GM18517 (cell line): ENCODE measurements around the gene ZBTB7C.

Experiments
- ATAC-seq: cut with Tn5 transposase; IDR thresholded peaks from one replicate; pipeline ENCODE4 v1.9.1; 2021; ENCODE audit warnings: mild to moderate bottlenecking, moderate library complexity; ENCODE audit not compliant: unreplicated experiment

ZBTB7C gene

DNA sequence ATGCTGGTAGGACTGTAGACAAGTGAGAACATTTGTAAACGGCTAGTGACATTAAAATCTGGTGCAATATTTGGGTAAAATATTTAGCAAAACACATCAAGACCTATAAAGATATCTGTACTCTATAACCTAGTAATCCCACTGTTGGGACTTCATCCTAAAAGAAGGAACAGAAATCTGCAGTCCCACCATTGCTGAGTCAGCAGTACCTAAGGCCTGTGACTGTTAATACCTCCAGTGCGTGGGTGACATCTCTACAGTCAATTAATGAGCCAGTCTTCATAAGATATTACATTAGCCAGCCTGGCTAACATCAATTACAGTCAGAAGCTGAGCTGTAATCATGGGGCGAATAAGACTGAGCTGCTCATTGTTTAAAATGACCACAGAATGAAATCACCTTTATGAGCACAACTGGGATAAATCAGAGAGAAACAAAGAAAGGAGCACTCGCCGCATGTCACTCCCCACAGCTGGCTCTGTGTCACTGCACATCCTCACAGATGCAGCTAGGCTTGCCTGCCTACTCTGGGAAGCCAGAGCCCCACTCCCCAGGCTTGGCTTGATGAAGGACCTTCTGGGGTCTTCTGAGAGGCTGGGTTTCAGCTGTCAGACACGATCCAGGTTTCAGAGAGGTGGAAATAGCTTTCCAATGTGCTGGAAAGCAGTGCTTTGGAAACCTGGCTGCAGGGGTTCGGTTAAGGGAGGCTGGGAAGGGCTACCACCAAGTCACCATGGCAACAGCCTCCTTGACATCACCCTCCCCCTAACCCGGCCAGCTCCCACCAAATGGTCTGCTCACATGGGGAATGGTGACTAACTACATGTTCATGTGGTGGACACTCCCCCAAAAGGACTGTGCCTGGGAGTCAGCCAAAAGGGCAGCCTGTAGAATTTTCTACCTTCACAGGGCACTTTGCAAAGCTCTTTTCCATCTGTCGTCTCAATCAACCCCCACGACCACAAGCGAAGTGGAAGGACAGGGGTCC is 145.0 kb downstream of the ZBTB7C start:
- no peak for ATAC-seq

- no peak for ATAC-seq
Observed at GRCh38 chr18:48263192-48263853, 145.9 kb downstream of the ZBTB7C start.

GRCh38 chr18:48260237-48260636 is 148.9 kb downstream of the ZBTB7C start:
- no peak for ATAC-seq

- ATAC-seq = no peak
Observed at GRCh38 chr18:48256848-48257247, 152.3 kb downstream of the ZBTB7C start.

DNA sequence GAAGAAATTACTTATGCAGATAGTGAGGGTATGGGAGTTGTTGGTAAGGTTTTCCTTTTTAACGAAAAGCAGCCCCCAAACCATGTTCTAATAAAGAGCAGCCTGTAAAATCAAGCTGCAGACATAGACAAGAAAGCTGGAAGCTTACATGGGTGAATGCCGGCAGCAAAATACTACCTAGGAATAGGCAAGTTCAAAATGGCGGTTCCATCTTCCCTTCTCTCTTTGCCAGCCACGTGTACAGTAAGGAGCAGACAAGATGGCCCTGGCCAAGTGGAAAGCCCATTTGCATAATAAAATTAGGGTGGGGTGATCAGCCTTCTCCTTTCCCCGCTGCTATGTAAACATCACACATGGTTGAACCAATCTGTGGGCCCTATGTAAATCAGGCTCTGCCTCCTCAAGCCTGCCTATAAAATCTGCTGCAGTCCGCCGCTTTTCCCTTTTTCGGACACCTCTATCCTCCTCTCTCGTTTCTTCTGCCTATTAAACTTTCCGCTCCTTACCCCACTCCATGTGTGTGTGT is 155.0 kb downstream of the ZBTB7C start:
- no peak for ATAC-seq

- no peak for ATAC-seq
Observed at GRCh38 chr18:48252525-48252924, 156.7 kb downstream of the ZBTB7C start.

- no peak for ATAC-seq
Observed at GRCh38 chr18:48250918-48251317, 158.3 kb downstream of the ZBTB7C start.

GRCh38 chr18:48250362-48250907 is 158.7 kb downstream of the ZBTB7C start:
- no peak for ATAC-seq

GRCh38 chr18:48249854-48250253 is 159.3 kb downstream of the ZBTB7C start:
- ATAC-seq = no peak

- no peak for ATAC-seq
Observed at GRCh38 chr18:48244530-48244929, 164.7 kb downstream of the ZBTB7C start.

DNA sequence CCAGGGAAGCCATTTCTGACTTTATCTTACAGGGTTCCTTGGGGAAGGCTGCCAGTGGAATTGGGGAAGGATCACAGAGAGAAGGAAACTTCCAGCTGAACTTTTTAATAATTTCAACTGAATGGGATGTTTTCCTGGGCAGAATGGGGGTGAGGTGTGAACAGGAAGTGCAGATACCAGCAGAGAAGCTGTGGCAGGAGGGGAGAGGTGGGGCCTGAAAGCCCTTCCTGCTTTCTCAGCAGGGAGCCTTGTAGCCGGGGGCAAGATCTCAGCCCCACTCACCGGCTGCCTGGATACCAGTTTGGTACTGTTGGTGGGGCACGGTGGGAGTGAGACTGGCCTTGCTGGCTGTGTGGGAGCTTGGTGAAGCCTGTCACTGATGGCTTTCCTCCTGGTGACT is 170.5 kb downstream of the ZBTB7C start:
- ATAC-seq = no peak

DNA sequence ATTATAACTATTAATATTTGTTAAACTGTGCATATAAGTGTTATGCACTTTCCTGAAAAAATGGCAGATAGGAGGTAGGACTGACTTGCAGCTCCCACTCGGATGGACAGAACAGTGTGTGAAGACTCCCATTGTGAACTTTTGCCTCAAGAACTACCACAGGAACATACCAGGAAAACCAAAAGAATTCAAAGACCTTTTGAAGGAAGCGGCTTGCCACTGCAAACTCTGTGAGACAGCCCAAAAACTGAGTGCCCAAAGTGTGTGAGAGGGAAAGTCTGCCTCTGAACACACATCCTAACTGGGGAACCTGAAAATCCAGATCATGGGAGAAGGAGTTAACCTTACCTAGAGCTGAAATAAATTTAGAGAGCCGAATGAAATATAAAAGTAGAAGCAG is 171.0 kb downstream of the ZBTB7C start:
- ATAC-seq = no peak

DNA sequence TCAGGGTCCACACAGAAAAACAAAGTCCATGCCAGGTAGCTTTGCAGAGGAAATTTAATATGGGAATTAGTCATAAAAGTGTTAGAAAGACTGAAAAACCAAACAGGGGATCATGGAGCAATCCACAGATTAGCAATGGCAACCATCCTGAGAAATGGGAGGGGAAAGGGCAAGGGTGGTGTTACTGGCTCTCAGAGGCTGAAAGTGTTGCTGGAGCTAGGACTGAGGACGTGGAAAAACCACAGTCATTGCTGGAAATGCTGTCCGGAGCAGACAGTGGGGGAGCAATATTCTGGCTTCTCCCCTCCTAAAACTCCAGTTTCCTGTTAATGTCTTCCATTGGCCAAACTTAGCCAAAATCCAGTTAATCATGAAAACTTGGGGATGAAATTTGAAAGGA is 172.4 kb downstream of the ZBTB7C start:
- ATAC-seq = no peak

DNA sequence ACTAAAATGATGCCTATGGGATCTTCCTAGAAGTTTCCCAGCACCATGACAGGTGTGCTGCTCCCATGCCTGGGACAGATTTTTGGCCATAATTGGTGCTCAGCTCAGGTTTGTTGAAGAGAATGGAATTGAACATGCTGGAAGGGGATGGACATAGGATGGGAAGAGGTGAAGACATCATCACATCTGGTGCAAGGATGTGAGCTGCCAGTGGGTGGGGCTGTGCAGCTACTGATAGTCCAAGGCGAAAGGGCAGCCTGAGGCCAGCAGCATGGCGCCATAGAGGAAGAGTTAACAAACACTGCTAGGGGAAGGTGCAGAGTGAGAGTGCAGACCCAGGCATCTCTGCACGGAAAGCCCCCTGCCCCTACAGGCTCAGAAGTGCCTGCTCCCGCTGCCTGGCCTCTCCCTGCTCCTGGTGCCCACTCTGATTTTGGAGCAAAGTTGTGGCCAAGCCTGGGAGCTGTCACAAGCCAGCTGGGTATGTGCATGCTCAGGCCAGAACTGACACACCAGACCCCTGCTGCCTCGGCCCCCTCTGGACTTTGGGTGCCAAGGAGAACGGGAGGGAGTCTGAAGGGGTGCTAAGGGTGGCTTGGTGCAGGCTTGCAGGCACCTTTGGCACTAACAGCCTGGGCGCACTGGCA is 178.6 kb downstream of the ZBTB7C start:
- ATAC-seq = no peak

DNA sequence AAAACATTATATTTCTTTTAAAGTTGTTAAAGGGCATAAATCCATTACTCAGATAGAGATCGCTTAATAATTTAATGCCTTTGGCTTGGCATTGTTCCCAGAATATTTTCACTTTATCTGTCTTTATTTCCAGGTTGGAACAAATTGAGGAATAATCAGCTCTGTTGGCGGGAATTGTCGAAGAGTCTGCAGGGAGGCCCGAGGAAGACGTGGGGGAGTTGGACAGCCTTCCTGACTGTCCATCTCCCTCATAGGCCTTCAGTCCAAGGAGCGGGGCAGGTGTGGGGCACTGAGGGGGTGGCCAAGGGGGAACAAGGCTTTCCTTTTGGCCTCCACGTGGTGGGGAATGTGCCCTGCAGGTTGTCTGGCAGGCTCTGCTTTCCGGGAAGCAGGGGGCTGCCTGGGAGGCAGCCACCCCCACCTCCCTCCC is 179.6 kb downstream of the ZBTB7C start:
- no peak for ATAC-seq

DNA sequence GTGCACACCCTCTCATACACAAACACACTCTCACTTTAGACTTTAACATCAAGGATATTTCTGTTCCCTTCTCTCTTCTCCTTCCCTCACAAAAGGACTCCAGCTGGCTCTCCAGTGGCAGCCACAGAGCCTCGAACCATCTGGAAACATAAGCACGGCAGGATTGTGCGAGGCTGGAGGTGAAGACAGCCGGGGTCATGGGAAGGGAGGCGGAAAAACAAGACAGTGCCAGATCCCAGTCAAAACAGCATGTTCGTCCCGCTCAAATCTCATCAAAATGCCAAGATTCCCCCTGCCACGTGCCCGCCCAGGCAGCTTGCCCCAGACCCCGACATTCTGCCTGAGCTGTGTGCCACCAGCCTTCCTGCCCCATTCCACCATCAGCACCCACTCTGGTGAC is 180.3 kb downstream of the ZBTB7C start:
- no peak for ATAC-seq

GRCh38 chr18:48228301-48228715 is 180.9 kb downstream of the ZBTB7C start:
- ATAC-seq = no peak

GRCh38 chr18:48227206-48227605 is 182.0 kb downstream of the ZBTB7C start:
- no peak for ATAC-seq

DNA sequence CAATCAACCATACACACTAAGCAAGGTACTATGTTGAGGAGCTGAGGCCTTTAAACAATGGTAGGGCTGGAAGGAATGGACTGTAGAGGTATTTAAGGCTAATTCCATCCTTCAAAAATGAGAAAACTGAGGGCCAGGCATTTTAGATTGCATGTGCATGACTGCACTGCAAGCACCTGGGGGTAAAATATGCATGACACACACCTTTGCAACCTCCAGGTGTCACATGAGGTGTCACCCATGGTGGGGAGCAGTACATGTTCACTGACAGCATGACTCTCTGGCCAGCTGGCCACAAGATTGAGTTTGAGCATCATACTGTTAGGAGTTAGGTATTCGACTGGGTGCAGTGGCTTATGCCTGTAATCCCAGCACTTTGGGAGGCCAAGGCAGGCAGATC is 182.8 kb downstream of the ZBTB7C start:
- no peak for ATAC-seq

DNA sequence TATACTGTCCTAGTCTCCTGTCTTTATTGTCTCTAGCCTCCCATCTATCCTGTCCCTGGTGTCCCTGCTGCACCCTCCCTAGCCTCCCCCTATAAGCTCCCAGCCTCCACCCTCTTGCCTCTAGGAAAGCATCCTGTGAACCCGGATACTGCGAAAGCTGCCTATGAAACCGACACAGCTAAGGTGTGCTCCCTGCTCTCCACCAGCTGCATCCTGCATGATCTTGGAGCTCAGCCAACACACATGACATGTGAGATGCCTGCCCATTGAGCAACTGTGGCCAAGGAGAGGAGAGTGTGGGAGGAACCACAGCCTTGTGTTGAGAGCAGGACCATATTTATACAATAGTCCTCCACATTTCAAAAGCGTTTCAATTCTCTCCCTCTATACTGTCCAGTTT is 187.1 kb downstream of the ZBTB7C start:
- no peak for ATAC-seq
